ENCODE data around the gene HOXC12.

DNA sequence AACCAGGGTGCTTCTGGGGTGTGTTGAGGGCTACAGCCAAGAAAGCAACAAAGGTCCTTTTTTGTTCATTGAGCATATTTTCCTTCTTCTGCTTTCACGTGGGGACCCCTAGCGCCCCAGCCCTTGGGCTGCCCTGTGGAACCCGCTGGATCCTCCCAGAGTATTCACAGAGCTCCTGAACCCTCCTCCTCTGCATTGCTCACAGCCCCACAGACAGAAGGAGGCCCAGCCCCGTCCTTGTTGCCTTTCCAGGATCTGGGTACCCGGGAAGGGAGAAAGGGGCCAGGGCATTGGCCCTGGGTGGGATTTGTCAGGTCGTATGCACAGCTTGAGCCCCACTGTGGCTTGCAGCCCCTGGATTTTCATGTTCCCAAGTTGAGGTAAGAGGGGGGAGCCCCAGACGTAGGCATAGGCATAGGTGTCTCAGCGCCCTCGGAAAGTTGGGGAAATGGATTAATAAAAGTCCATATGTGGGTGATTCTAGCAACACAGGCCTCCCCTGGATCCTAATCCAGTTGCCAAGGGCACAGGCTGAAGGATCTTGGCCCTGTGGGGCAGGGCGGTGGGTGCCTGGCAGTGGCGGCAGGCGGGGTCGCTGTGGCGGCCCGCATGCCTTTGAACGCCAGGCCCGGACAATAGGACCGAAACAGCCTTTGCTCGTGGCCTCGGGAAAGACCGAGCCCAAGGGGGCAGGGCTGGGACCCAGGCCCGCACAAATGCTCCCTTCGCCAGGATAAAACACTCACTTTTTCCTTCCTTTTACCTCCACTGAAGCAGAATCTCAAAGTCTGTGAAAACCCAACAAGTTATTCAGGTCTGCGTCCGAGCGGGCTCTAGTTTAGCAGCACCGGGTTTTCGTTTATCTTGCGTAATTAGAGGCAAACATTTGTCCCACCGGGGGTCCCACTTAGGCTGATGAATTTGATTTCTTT, 27.2 kb downstream of the HOXC12 start:
- no peak for TF ChIP-seq POLR2A (IDR thresholded peaks at IDR 0.05)
- TF ChIP-seq, protein P1, sequence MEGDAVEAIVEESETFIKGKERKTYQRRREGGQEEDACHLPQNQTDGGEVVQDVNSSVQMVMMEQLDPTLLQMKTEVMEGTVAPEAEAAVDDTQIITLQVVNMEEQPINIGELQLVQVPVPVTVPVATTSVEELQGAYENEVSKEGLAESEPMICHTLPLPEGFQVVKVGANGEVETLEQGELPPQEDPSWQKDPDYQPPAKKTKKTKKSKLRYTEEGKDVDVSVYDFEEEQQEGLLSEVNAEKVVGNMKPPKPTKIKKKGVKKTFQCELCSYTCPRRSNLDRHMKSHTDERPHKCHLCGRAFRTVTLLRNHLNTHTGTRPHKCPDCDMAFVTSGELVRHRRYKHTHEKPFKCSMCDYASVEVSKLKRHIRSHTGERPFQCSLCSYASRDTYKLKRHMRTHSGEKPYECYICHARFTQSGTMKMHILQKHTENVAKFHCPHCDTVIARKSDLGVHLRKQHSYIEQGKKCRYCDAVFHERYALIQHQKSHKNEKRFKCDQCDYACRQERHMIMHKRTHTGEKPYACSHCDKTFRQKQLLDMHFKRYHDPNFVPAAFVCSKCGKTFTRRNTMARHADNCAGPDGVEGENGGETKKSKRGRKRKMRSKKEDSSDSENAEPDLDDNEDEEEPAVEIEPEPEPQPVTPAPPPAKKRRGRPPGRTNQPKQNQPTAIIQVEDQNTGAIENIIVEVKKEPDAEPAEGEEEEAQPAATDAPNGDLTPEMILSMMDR (IDR thresholded peaks at IDR 0.05), result no peak
